HL-60 (cell line): ENCODE measurements around the gene RELN.

Source experiments
- CTCF ChIP-seq: IDR thresholded peaks from one replicate; pipeline ENCODE4 v1.5.1; 2011; ENCODE audit warnings: low read length, control low read depth, inconsistent platforms; ENCODE audit not compliant: insufficient read depth
- GABPA ChIP-seq: IDR thresholded peaks from 2 replicates; pipeline ENCODE4 v1.6.1; 2012; ENCODE audit warnings: low read depth

GRCh38 chr7:103628742-103629141 is 360.7 kb downstream of the RELN start:
- TF ChIP-seq GABPA (no peak), CTCF (no peak)
